GM03348 (cell line): ENCODE results near the gene KBTBD12.

ENCODE experiments used
- DNase-seq: peaks from one replicate; pipeline ENCODE4 v3.0.0; 2012; ENCODE audit warnings: low spot score

The KBTBD12 gene

DNA sequence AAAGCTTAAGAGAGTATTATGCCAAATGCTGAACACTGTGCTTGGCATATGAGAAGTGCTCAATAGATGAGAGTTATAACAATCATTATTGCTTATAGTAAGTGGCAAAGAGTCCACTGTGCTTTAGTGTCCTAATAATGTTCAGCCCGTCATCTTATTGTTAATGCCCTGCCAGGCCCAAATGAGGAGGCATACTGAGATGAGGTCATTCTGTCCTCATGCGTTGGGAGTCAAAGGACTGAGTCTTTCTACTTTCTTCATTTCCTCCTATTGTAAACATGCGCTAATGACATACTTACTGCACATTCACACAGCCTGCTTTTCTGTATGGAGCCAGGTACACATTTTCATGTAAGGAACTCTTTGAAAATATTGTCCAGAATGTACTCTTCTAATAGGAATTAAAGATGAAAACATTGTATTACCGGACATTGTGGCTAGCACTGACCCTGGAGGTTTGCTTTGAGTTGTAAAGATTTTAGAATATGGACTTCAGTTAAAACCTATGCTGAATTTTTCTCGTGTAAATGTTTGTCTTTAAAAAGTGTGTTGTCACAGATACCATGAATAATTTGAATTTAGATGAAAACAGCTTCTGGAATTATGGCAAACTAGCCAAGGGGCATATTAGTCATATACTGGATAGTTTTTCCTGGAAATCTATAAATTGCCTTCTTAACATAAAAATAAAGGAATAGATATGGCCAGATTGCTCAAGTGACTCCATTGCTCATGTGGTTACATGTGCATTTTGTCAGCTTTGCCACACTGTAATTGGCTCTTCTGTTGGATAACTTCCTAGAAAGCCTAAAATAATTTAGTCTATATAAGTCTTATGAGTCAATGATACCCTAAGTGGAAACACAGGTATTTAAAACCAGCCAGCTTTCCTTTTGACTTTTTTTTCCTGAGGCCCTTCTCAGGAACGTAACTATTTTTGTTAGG, 38.3 kb downstream of the KBTBD12 start:
- peak; percentile 14 for DNase-seq

DNA sequence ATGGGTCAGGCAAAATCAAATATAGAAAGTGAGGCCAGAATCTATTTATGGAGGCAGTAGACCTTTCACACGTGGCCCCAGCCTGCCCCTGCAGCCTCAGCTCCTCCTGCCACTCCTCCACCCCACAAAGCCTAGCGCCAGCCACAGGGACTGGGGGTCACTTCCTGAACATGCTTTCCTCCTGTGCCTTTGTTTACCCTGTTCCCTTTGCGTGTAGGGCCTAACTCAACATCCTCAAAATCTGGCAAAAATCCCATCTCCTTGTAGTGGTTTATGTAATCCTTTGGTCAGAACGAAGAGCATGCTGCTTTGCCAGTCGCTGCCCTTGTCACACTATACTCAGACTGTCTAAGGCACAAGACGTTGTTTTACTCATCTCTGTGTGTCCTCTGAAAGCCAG, 39.6 kb downstream of the KBTBD12 start:
- no peak for DNase-seq

DNA sequence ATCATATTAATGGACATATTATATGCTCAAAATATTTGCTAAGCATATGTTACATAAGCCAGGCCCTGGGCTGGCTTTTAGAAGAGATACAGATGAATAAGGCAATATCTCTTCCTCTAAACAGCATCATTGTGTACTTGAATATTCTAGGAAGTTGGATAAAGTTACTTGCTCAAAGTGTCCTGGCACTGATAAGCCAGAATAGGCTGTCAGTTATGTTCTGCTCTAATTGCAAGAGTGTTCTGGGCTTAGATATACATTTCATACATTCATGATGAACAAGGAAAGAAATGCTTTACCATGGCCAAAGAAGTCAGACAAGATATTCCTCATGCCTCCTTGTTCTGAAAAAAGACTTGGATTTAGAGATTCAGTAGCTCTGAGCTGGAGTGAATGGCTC, 40.7 kb downstream of the KBTBD12 start:
- DNase-seq: no peak

DNA sequence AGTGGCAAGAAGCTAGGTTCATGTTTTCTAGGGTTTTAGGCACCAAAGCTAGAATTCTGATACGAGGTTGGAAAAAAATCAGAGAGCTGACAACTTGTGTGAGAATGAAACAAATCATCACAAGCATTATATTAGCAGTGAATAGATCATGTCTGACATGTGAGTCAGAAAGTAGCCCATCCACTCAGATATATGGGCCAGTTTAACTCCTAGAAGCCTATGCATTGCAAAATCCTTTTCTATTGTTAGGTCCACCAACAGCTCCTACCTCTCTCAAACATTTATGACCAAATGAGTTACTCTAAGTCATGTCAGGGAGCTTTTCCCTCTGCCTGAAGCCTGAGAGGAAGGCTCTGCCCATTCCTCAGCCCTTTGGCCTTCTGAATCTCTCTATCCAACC, 44.0 kb downstream of the KBTBD12 start:
- no peak for DNase-seq

DNA sequence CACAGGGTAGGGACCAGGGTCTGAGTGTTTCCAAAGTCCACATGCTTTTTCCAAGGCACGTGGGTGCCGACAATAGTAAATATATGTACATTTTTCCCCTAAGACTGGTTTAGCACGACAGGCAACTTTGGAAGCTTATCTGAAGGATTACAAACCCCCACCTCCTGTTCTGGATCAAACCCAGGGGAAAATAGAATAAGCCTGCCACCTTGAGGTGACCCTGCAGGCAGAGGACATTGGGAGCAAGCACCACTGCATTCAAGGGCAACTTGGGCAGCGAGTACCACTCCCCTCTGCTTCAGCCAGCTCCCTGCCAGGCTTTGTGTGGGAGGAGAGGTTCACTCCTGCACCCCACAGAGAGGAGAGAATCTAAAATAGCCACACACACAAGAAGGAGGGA, 44.8 kb downstream of the KBTBD12 start:
- DNase-seq: no peak

DNA sequence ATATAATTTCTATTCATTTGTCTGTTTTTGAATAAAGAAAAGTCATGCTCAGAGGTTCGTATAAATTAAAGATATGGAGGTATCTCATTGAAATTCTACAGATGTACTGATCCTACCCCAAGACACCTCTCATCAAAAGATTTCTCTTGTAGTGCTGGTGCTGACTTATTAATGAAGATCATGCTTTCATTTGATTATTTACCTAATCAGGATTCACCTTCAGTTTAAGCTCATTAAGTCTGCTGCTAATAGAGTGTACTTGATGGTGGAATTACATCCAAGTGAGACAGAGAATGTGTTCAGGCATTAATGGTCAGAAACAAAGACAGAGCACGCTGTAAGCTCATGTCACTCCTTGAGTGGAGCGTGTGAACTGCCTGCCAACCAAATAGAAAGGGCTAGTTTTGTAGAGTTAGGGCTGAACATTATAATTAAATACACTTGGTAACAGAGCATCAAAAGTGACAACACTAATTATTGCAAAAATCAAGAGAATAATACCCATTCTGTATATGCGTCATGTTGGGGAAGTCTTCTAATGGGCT, 45.5 kb downstream of the KBTBD12 start:
- DNase-seq: no peak

DNA sequence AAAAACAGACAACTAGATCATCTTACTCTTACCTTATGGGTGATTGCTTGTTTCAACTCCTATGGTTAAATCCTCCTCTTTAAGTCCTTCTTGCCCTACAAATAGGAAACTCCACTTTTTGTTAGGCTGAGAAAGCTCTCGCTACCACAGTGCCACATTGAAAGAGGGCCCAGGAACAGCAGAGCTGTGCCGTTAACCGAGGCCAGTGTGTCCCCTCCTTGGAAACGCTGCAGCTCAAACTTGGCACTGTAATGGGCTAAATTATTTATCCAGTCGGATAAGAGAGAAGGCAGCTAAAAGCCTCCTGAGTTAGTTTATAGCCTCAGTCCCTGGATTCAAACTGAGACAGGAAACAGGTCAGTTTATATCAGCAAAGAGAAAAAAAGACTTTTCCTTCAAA, 46.1 kb downstream of the KBTBD12 start:
- DNase-seq: no peak

DNA sequence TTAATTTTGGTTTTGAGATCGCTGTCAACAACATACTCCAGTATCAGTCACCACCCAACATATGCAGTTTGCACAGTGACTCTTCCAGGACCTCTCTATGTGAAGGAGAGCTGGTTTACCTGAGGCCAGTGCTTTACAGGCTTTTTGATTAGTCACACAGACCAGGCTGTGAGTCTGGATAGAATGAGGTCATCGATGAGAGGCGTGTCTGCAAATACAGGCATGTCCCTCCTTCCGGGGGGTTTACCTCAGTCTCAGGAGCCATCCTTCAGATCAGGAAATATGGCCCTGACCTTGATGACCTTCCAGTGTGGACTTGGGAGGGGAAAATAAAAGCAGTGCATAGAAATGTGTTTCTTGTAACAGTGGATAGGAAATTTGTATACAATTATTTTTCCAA, 46.9 kb downstream of the KBTBD12 start:
- DNase-seq: no peak

DNA sequence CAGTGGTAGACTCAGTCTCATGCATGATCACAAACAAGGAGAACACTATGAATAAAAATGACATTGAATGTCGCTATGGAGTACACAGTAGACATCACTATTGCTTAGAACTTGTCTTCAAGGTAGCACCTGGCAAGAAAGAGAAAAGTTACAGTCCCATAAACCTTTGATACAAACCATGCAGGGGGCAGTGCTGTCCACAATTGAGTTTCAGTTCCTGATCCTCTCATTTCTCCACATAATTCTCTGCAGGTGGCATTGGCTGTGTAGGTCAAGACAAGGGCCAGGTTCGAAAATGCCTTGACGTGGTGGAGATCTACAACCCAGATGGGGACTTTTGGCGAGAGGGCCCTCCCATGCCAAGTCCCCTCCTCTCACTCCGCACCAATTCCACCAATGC, 47.9 kb downstream of the KBTBD12 start:
- no peak for DNase-seq

DNA sequence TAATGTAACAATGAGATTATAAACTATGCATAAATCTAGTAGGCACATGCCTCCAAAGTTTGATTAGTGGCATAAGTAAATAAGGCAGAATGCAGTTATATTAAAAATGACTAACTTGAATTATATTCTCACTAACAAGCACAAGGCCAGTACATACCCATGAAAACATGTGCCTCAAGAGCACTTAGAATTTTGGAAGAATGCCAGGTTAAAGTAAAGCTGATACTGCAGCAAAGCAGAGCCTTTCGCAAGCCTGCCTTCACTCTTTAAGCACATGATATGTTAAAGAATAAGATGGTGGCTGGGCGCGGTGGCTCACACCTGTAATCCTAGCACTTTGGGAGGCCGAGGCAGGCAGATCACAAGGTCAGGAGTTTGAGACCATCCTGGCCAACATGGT, 49.0 kb downstream of the KBTBD12 start:
- DNase-seq: no peak

DNA sequence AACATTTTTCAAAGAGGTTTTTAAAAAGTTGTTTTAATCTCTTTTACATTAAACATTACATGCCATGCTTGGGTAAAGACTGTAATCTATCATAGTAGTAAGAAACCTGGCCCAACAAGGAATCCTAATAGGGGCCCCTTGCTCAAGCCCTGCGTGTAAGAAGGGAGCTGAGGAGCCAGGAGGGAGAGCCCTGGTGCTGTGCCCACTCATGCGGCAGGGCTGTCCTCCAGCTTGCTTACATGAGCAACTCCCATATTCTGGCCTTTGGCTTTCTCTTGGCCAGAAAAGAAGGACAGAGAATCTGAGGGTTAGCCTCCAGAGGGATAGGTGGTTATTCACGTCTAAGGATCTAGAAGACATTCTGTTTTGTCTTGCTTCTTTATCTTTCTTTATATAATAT, 49.8 kb downstream of the KBTBD12 start:
- no peak for DNase-seq

DNA sequence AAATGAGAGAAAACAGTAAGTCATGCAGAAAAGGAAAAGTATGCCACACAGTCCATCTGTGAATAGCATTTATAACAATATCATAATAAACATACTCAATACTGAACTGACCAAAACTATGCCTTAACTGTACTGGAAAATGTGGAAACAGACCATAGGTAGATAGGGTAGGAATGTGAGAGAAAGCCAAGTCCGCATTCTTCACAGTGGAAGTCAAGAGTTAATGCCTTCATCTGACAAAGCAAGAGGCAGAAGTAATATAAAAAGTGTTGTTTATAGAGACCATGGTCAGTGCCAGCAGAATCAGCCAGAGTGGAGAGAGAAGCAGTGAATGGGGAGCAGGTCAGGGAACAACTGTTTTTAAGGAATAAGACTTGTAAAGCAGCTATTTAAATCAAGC, 52.3 kb downstream of the KBTBD12 start:
- DNase-seq: no peak

DNA sequence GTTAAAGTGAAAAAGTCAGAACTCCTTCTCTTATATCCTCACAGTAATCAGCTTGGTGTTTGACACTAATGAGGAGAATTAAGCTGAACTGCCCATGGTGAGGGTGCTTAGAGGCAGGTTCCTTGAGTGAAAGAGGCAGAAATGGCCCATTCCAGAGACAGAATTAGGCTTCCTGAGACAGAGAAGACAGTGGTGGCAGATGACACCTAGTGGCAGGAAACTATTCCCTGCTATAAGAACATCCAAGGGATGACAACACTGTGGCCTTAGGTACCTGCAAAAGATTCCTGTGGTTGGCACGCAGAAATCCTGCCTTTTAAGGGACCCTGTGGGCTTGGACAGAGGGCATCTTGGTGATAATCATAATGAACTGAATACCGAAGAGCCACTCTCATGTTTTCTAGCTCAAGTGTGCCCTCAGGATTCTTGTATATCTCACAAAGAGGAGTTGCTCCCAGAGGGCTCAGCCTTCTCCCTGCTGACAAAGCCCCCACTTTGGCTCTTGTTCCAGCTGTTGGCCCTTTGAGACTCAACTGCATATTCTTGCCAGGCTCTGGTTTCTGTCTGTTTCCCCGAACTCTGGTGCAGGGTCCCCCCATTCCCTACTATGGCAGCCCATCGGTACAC, 56.0 kb downstream of the KBTBD12 start:
- peak; percentile 68 for DNase-seq

DNA sequence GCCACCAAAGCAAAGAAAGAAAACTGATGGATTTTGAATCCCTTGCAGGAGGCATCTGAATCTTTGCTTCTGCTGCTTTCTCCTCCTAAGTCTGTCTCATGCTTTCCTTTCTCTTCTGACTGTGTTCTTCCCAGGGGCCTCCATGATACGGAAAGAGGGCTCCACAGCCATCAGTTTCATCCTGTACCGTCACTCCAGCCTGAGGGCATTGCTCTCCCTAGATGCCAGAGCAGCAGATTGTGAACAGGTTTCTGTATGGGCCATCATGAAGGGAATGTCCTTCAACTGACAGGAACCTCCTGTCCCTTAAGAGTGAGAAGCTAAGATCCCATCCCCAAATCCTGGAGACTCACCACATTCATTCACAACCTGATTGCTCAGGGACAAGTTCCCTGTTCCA, 59.2 kb downstream of the KBTBD12 start:
- no peak for DNase-seq

DNA sequence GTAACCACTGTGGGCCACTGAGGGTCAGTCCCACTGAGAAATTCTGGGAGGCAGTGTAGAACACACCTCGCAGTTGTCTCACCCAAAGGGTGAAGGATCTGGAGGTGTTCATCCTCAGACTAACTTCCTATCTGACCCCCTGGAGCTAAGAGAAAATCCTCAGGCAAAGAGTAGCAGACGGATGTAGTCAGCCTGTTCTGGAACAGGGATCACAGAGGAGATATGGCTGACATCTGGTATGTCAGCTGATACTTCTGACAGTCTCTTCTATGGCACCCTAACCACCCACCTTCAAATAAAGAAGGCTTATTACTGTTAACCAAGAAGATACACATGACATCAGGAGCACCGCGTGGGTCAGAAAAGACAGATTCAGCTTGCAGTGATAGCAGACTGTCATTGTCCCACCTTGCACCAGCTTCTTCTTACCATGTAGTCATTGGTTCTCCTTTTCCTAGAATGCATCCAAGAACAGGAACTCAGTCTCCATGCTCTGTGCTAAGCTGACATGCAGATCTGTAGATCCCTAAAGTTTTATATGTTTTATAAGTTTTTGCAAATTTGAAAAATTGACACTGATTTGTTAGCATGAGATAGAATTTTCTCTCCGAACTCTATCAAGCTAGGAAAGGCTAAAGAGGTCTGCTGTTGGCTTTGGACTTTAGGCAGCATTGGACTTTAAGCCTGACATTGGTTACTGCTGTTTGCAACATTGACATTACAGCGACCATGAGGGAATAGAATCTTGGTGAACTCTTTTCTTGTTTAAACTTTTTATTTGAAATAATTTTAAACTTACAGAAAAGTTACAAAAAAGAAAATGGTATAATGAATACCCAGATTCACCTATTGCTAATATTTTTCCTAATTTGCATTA, 60.4 kb downstream of the KBTBD12 start:
- no peak for DNase-seq

DNA sequence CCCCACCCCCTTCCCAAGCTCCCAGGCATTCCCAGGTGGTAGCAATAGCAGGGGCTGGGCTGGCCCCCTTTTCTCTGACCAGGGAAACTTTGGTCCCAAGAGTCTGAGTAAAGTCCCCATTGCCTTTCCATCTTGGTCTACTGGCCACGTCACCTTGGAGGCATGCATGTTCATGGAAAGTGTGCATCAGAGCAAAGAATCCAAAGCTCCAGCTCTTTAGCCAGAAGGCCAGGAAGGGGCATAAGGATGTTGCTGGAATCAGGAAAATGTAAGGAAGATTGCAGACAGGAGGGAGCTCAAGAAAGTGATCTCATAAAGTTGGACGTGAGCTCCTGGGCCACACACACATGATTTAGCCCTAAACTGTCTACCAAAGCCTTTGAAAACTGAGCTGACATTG, 63.6 kb downstream of the KBTBD12 start:
- DNase-seq: no peak

DNA sequence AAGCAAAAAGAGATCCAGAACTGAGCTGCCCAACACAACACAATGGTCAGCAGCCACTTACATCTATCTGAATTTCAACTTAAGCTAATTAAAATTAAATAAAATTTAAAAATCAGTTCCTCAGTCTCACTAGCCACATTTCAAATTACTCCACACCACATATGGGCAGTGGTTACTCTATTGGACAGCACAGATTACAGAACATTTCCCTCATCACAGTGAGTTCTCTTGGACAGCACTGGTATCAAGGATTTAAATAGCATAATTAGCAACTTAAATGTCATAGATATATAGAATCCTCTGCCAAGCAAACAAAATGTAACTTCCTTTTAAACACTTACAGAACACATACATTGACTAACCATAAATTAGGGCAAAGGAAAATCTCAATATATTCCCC, 64.4 kb downstream of the KBTBD12 start:
- no peak for DNase-seq

DNA sequence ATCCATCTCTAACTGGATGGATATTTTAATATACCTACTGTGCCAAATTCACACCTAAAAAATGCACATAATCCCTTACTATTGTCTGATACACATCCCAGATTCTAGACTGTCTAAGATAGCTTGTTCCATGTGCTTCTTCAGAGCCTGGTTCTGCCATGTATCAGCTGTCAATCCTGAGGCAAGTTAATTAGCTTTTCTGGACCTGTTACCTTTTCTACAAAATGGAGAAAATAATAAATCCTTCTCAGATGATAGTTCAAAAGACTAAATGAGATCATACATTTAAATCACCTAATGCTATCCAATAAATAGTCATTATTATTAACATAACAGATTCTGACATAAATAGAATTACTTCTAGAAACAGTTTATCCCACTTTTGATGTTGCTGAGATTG, 66.1 kb downstream of the KBTBD12 start:
- DNase-seq: no peak

DNA sequence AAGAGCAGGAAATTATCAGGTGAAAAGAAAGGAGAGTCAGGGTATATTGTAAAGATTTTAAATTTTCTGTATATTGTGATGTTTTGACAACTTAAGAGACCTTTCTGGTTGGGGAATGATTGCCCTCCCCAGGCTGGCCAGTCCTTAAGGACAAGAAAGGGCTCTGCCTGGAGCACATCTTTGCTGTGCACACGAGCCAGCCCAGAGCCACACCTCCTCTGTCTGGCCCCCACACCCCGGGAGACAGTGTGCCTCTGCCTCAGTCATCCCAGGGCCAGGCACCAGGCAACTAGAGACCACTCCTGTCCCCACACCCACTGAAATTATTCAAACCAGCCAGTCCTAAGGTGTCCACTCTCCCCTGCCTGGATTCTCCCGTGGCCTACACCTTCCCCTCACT, 67.1 kb downstream of the KBTBD12 start:
- DNase-seq: no peak

DNA sequence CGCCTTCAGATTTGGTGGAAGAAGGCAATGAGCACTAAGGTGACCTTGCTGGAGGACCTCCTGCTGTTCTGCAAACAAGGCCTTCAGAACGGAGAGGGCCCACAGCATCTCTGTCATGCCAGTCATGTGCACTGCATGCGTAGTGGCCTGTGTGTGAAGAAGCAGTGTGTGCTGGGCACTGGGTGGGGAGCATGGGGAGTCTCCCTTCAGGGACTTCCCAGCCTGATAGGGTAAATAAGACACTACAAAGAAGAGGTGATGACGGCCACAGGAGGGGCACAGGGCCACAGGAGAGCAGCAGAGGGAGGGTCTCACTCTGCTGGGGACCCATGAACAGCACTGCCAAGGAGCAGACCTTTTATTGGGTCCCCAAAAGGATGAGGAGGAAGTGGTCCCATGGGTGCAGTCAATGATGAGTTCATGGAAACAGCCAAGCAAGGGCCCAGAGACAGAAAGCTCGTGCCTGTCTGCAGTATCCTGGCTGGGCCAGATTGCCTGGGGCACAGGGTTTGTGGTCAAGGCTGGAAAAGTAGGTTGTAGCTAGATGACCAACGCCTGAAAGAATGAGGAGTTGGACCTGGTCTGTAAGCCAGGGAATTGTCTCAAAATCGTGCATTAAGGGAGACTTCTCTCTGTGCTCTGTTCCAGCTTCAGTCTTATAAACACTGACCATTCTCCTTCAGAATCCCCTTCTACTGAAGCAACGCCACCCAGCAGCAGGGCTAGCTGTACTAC, 69.4 kb downstream of the KBTBD12 start:
- peak; percentile 64 for DNase-seq

DNA sequence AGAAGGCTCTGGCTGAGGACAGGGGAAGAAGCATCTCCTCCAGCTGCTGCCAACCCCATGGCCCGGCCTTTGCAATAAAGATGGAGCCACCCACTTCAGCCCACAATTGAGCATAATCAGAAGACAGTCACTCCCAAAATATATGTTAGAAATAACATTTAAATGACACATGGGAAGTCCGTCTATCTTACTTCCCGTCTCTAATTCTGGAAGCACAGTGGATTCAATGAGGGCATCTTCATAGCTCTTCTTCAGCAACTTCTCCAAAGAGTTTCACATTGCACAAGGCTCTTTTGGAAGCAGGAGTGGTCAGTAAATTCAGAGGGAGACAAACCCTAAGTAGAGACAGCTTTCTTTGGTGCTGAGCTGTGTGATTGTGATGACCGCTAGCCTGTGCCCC, 70.2 kb downstream of the KBTBD12 start:
- no peak for DNase-seq
